ENCODE measurements around the gene IPO5. TPM values are rescaled to one million over a fixed set of nuclear protein-coding genes. Genes with fewer than 3 reads are reported as not detected.

The IPO5 gene
- total and polyA plus RNA-seq, 3 donors from 2014 or later: 231 to 465 (median 323) TPM

- DNase-seq: no peak
- TF ChIP-seq CTCF (IDR thresholded peaks at IDR 0.05) (no peak), POLR2A (IDR thresholded peaks at IDR 0.05) (no peak)
- WGBS, 2 donors: 72 to 74% methylated on average over 5 of the region's 5 CpGs
- H3K36me3 ChIP-seq (ENCODE audit: low read depth, missing control alignments): no peaks in the 10 kb centered on the region
- H3K27ac ChIP-seq: no peak overlapping the region
- no peaks in the 10 kb centered on the region for H3K9me3 ChIP-seq
- peaks cover 8% of the 10 kb centered on the region for H3K4me1 ChIP-seq
- intact Hi-C loops (cut with DNase I; ENCODE audit: low total_unique reads): no loop called here
- H3K27me3 ChIP-seq: no peaks in the 10 kb centered on the region
- H3K4me3 ChIP-seq: no peak overlapping the region
Observed at GRCh38 chr13:97932036-97932435, 21.4 kb upstream of the IPO5 start.

GRCh38 chr13:97932647-97933046 is 20.8 kb upstream of the IPO5 start:
- Histone ChIP-seq H3K36me3 (ENCODE audit: low read depth, missing control alignments) (no peaks in the 10 kb centered on the region), H3K4me3 (no peak overlapping the region), H3K9me3 (no peaks in the 10 kb centered on the region), H3K4me1 (peaks cover 8% of the 10 kb centered on the region), H3K27ac (no peak overlapping the region), H3K27me3 (no peaks in the 10 kb centered on the region)
- DNase-seq: no peak
- TF ChIP-seq POLR2A (IDR thresholded peaks at IDR 0.05): no peak
- TF ChIP-seq CTCF (IDR thresholded peaks at IDR 0.05): no peak
- WGBS, 2 donors: 74 to 78% methylated on average over 5 of the region's 5 CpGs
- intact Hi-C loops (cut with DNase I; ENCODE audit: low total_unique reads): no loop called here

GRCh38 chr13:97933776-97934175 is 19.7 kb upstream of the IPO5 start:
- Histone ChIP-seq H3K27ac (peak overlapping the region in 1 of 2 donors; percentile 22), H3K36me3 (ENCODE audit: low read depth, missing control alignments) (no peaks in the 10 kb centered on the region), H3K9me3 (no peaks in the 10 kb centered on the region), H3K4me1 (peaks cover 8% of the 10 kb centered on the region), H3K4me3 (no peak overlapping the region), H3K27me3 (no peaks in the 10 kb centered on the region)
- intact Hi-C loops (cut with DNase I; ENCODE audit: low total_unique reads): no loop called here
- DNase-seq: no peak
- TF ChIP-seq CTCF (IDR thresholded peaks at IDR 0.05) (no peak), POLR2A (IDR thresholded peaks at IDR 0.05) (no peak)

GRCh38 chr13:97934590-97934989 is 18.9 kb upstream of the IPO5 start:
- WGBS, 2 donors: 29 to 53% methylated on average over 5 of the region's 5 CpGs
- TF ChIP-seq POLR2A (IDR thresholded peaks at IDR 0.05): no peak
- TF ChIP-seq CTCF (IDR thresholded peaks at IDR 0.05): no peak
- H3K27ac ChIP-seq: peak overlapping the region in 1 of 2 donors; percentile 22

GRCh38 chr13:97935071-97935470 is 18.4 kb upstream of the IPO5 start:
- H3K4me3 ChIP-seq: no peak overlapping the region
- peaks cover 5% of the 10 kb centered on the region for H3K4me1 ChIP-seq
- H3K36me3 ChIP-seq (ENCODE audit: low read depth, missing control alignments): no peaks in the 10 kb centered on the region
- WGBS, 2 donors: 28 to 40% methylated on average over 2 of the region's 2 CpGs
- no peaks in the 10 kb centered on the region for H3K9me3 ChIP-seq
- no peak for DNase-seq
- no peaks in the 10 kb centered on the region for H3K27me3 ChIP-seq
- no peak for TF ChIP-seq CTCF (IDR thresholded peaks at IDR 0.05)
- intact Hi-C loops (cut with DNase I; ENCODE audit: low total_unique reads): no loop called here
- peak overlapping the region in 1 of 2 donors; percentile 22 for H3K27ac ChIP-seq

More at GRCh38 chr13:97934590-97934989, 18.9 kb upstream of the IPO5 start:
- Histone ChIP-seq H3K4me3 (no peak overlapping the region), H3K27me3 (no peaks in the 10 kb centered on the region), H3K4me1 (peaks cover 8% of the 10 kb centered on the region), H3K9me3 (no peaks in the 10 kb centered on the region), H3K36me3 (ENCODE audit: low read depth, missing control alignments) (no peaks in the 10 kb centered on the region)
- intact Hi-C loops (cut with DNase I; ENCODE audit: low total_unique reads): no loop called here
- DNase-seq: peak; percentile 63

Data from testis (tissue), 3 donors.